ENCODE measurements around the gene SYT11. TPM values are rescaled to one million over a fixed set of nuclear protein-coding genes. Genes with fewer than 3 reads are reported as not detected.

The SYT11 gene
- total RNA-seq, 1 donor from 2014 or later = 419 TPM

GRCh38 chr1:155873860-155874259, 14.5 kb downstream of the SYT11 start:
- TF ChIP-seq CTCF (IDR thresholded peaks at IDR 0.05; ENCODE audit: partially characterized antibody, unreplicated experiment) = no peak
- Mint-ChIP-seq H3K27ac (ENCODE audit: unreplicated experiment) (no peak overlapping the region), H3K27me3 (ENCODE audit: unreplicated experiment) (peaks cover 6% of the 10 kb centered on the region), H3K4me3 (ENCODE audit: unreplicated experiment) (no peak overlapping the region), H3K9me3 (ENCODE audit: unreplicated experiment) (peaks cover 8% of the 10 kb centered on the region), H3K36me3 (ENCODE audit: unreplicated experiment) (peaks cover 7% of the 10 kb centered on the region), H3K4me1 (ENCODE audit: low read depth, unreplicated experiment) (peaks cover 23% of the 10 kb centered on the region)
- no peak for DNase-seq

DNA sequence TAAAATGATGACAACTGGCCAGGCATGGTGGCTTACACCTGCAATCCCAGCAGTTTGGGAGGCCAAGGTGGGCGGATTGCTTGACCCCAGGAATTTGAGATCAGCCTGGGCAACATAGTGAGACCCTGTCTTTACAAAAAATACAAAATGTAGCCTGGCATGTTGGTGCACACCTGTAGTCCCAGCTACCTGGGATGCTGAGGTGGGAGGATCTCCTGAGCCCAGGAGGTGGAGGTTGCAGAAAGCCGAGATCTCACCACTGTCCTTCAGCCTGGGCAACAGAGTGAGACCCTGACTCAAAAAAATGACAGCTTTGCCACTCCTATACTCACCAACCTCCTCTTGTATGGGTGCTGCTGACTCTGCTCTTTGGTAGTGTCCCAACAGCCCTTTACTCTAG, 18.6 kb downstream of the SYT11 start:
- Mint-ChIP-seq H3K27me3 (ENCODE audit: unreplicated experiment) (peaks cover 8% of the 10 kb centered on the region), H3K4me3 (ENCODE audit: unreplicated experiment) (no peak overlapping the region), H3K27ac (ENCODE audit: unreplicated experiment) (no peak overlapping the region), H3K36me3 (ENCODE audit: unreplicated experiment) (peaks cover 9% of the 10 kb centered on the region), H3K9me3 (ENCODE audit: unreplicated experiment) (peaks cover 12% of the 10 kb centered on the region), H3K4me1 (ENCODE audit: low read depth, unreplicated experiment) (peaks cover 6% of the 10 kb centered on the region)
- TF ChIP-seq CTCF (IDR thresholded peaks at IDR 0.05; ENCODE audit: partially characterized antibody, unreplicated experiment) = no peak
- DNase-seq = no peak

DNA sequence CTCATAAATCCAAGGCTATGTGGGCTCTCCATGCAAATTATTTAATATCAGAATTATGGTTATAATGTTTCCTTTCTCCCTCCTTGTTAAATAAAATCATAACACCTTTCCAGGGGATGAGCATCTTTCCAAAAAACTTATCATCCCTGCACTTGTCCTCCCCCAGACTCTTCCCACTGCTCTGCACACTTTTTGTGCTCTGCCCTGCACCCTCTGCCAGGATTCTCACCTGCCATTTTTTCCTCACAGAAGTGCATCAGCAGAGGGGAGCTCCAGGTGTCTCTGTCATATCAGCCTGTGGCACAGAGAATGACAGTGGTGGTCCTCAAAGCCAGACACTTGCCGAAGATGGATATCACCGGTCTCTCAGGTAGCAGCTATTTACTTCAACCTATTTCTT, 20.9 kb downstream of the SYT11 start:
- Mint-ChIP-seq H3K4me3 (ENCODE audit: unreplicated experiment) (no peak overlapping the region), H3K9me3 (ENCODE audit: unreplicated experiment) (peaks cover 15% of the 10 kb centered on the region), H3K27ac (ENCODE audit: unreplicated experiment) (no peak overlapping the region), H3K4me1 (ENCODE audit: low read depth, unreplicated experiment) (peaks cover 6% of the 10 kb centered on the region), H3K36me3 (ENCODE audit: unreplicated experiment) (peaks cover 9% of the 10 kb centered on the region), H3K27me3 (ENCODE audit: unreplicated experiment) (peaks cover 8% of the 10 kb centered on the region)
- DNase-seq = no peak
- no peak for TF ChIP-seq CTCF (IDR thresholded peaks at IDR 0.05; ENCODE audit: partially characterized antibody, unreplicated experiment)

- H3K4me3 Mint-ChIP-seq (ENCODE audit: unreplicated experiment) = no peak overlapping the region
Observed at GRCh38 chr1:155880950-155881349, 21.6 kb downstream of the SYT11 start.

GRCh38 chr1:155882235-155882634, 22.9 kb downstream of the SYT11 start:
- Mint-ChIP-seq H3K4me3 (ENCODE audit: unreplicated experiment) (no peak overlapping the region), H3K27me3 (ENCODE audit: unreplicated experiment) (peaks cover 8% of the 10 kb centered on the region), H3K9me3 (ENCODE audit: unreplicated experiment) (peaks cover 15% of the 10 kb centered on the region), H3K36me3 (ENCODE audit: unreplicated experiment) (peaks cover 5% of the 10 kb centered on the region), H3K27ac (ENCODE audit: unreplicated experiment) (no peak overlapping the region), H3K4me1 (ENCODE audit: low read depth, unreplicated experiment) (peaks cover 4% of the 10 kb centered on the region)
- no peak for TF ChIP-seq CTCF (IDR thresholded peaks at IDR 0.05; ENCODE audit: partially characterized antibody, unreplicated experiment)
- DNase-seq = no peak

More at GRCh38 chr1:155880950-155881349, 21.6 kb downstream of the SYT11 start:
- peaks cover 8% of the 10 kb centered on the region for H3K27me3 Mint-ChIP-seq (ENCODE audit: unreplicated experiment)
- no peak for DNase-seq
- H3K36me3 Mint-ChIP-seq (ENCODE audit: unreplicated experiment) = peaks cover 9% of the 10 kb centered on the region
- peaks cover 6% of the 10 kb centered on the region for H3K4me1 Mint-ChIP-seq (ENCODE audit: low read depth, unreplicated experiment)
- no peak overlapping the region for H3K27ac Mint-ChIP-seq (ENCODE audit: unreplicated experiment)
- no peak for TF ChIP-seq CTCF (IDR thresholded peaks at IDR 0.05; ENCODE audit: partially characterized antibody, unreplicated experiment)
- peaks cover 15% of the 10 kb centered on the region for H3K9me3 Mint-ChIP-seq (ENCODE audit: unreplicated experiment)

Measured in glutamatergic neuron (in vitro differentiated cells).